ENCODE results near the gene MYH3. TPM values are rescaled to one million over a fixed set of nuclear protein-coding genes. Genes with fewer than 3 reads are reported as not detected.

The MYH3 gene
- total and polyA plus RNA-seq, 10 of the 15 experiments (the other 5 are each of a cell fraction or from before 2014, with no cell fraction given), result 0.14 to 1.4 (median 0.71) TPM

- ChIA-PET RAD21 (ENCODE audit: unreplicated experiment) (no interaction called here), CTCF (interaction anchor here (0.9 to 5.9 kb wide), 3 partner anchors 11 to 65 kb away, joined by 3 to 40 read pairs (median 13); no protein-coding TSS in a partner anchor)
- intact Hi-C loops (cut with micrococcal nuclease; ENCODE audit: unreplicated experiment), result no loop called here
- TF ChIP-seq NBN (IDR thresholded peaks at IDR 0.05) (peak; percentile 46; the same call in 1 of the 2 replicates), POLR2AphosphoS5 (IDR thresholded peaks at IDR 0.05; ENCODE audit: low read length) (peak; percentile 96), SREBF1 (IDR thresholded peaks at IDR 0.05; ENCODE audit: low read length) (no peak), CBX5 (IDR thresholded peaks at IDR 0.05; ENCODE audit: low read depth) (peak; percentile 77; the same call in 1 of the 2 replicates), KLF5 (IDR thresholded peaks at IDR 0.05; ENCODE audit: partially characterized antibody) (peak; percentile 43), HDAC6 (IDR thresholded peaks at IDR 0.05; ENCODE audit: unreplicated experiment) (no peak), HSF1 (IDR thresholded peaks at IDR 0.05; ENCODE audit: low read depth, low read length) (no peak), DPF2 (IDR thresholded peaks at IDR 0.05) (peak; percentile 83), IRF3 (IDR thresholded peaks at IDR 0.05) (0 out of 2 replicates have a peak, but pooled peaks have one; percentile 12), ZNF217 (IDR thresholded peaks at IDR 0.05) (no peak), RCOR1 (conservative IDR thresholded peaks at IDR 0.05; ENCODE audit: low read depth, low read length) (no peak), ZSCAN29 (IDR thresholded peaks at IDR 0.05) (no peak), YBX1 (IDR thresholded peaks at IDR 0.05) (no peak), ZBTB11 (CRISPR knock-in tag; IDR thresholded peaks at IDR 0.05) (peak; percentile 61), SIN3A (IDR thresholded peaks at IDR 0.05; ENCODE audit: low read depth, low read length) (no peak), MEF2B (IDR thresholded peaks at IDR 0.05; ENCODE audit: partially characterized antibody, poor library complexity, severe bottlenecking) (peak; percentile 47)
Measured at GRCh38 chr17:10697092-10698081, 40.3 kb upstream of the MYH3 start, which contains the start of the genes ADPRM and SCO1. ADPRM (plus strand) TSS chr17:10697594; CDS start chr17:10704927, 7,333 bp downstream. SCO1 (minus strand) TSS chr17:10697533; CDS start chr17:10697507, 26 bp downstream.

More at GRCh38 chr17:10697092-10698081, 40.3 kb upstream of the MYH3 start, which contains the start of the genes ADPRM and SCO1:
- peak within 1 kb of the TSS; percentile 81 for H3K4me2 ChIP-seq (ENCODE audit: control insufficient read depth, insufficient read depth)
- WGBS (ENCODE audit: insufficient coverage, insufficient replicate concordance, low lambda C conversion rate, missing lambda C conversion rate), result under 1% methylated on average over 84 of the region's 84 CpGs
- peak; percentile 73 for DNase-seq (ENCODE audit: low read depth, low spot score)
- in situ Hi-C loops (cut with MboI), result no loop called here
- peak within 1 kb of the TSS; percentile 93 for H3K4me3 ChIP-seq
- H3K27ac ChIP-seq (ENCODE audit: control insufficient read depth, insufficient read depth), result peak within 1 kb of the TSS; percentile 91
- peak within 1 kb of the TSS; percentile 89 for H2AFZ ChIP-seq (ENCODE audit: control insufficient read depth, low read depth, low read length)
- ChIA-PET POLR2A (interaction anchor here (1.3 kb wide), 1 partner anchor 19 kb away, joined by 3 read pairs; no protein-coding TSS in a partner anchor), SMC1A (ENCODE audit: uncharacterized antibody, unreplicated experiment) (no interaction called here)
- ATAC-seq, result peak; percentile 98
- BruUV-seq (replicated peaks), result no TSS peak
- FAIRE-seq, result peak; percentile 87
- H3K4me1 ChIP-seq (ENCODE audit: control insufficient read depth, insufficient read depth, low read length), result peaks cover 10% of the 10 kb centered on the region
- H3K79me2 ChIP-seq (ENCODE audit: control insufficient read depth, insufficient read depth, low read length), result peaks cover 55% of the 10 kb centered on the region
- H3K27me3 ChIP-seq (replicated peaks in 1 of 2; ENCODE audit: control insufficient read depth in 2 of 2, insufficient read depth in 2 of 2, low read length in 1 of 2), result no peaks in the 10 kb centered on the region
- H3K9ac ChIP-seq (ENCODE audit: control insufficient read depth, insufficient read depth, low read length), result peak within 1 kb of the TSS; percentile 95
- peaks cover 0 to 26% of the 10 kb centered on the region in 2 experiments; a peak in 2 of 4 replicates for H3K36me3 ChIP-seq (ENCODE audit: control insufficient read depth in 2 of 2, insufficient read depth in 2 of 2, low read length in 1 of 2)
- H4K20me1 ChIP-seq (ENCODE audit: control insufficient read depth, insufficient read depth), result no peaks in the 10 kb centered on the region
- H3K9me3 ChIP-seq (replicated peaks; ENCODE audit: control insufficient read depth, insufficient read depth, low read length), result no peaks in the 10 kb centered on the region

All from GM12878 (cell line).